CD4-positive, alpha-beta T cell (primary cell): Measurements from ENCODE around the gene MYL4. TPM values are rescaled to one million over a fixed set of nuclear protein-coding genes. Genes with fewer than 3 reads are reported as not detected.

Experiments
- ATAC-seq: fragments of 200-7000 bp; cut with Tn5 transposase; one replicate; pipeline ENCODE4 v1.10.0; 2022; ENCODE audit warnings: mild to moderate bottlenecking; ENCODE audit not compliant: poor library complexity
- CTCF ChIA-PET: fragments of 350-600 bp; sonication (Branson Sonifier 250); formaldehyde crosslinking; loops from one replicate; lab custom pipeline; 2021; ENCODE audit warnings: antibody characterized with exemption, inconsistent platforms; lab: Charles Lee
- POLR2A ChIA-PET: fragments of 350-600 bp; sonication (Branson Sonifier 250); formaldehyde crosslinking; loops from one replicate; lab custom pipeline; 2021; ENCODE audit warnings: antibody characterized with exemption, inconsistent platforms; lab: Charles Lee
- DNase-seq, 14 experiments: peaks; one replicate each; pipeline ENCODE4 v3.0.0-alpha.2; 2013 to 2020; ENCODE audit warnings: mixed read lengths in 2 of 14
- H3K27ac ChIP-seq, 2 donors: one replicate each; pipeline versions ENCODE4 v1.5.1 to v1.7.0; 2013; ENCODE audit warnings: low read length in 2 of 2, low read depth in 1 of 2, mild to moderate bottlenecking in 1 of 2
- H3K27me3 ChIP-seq, 2 experiments: 1 replicate in 1 of 2; 2 replicates in 1 of 2; pipeline versions ENCODE4 v1.6.1 to v1.7.0; 2013; ENCODE audit warnings: low read length in 2 of 2, control low read depth in 1 of 2, mild to moderate bottlenecking in 1 of 2, moderate library complexity in 1 of 2; ENCODE audit not compliant: insufficient read depth in 2 of 2, control insufficient read depth in 1 of 2
- H3K36me3 ChIP-seq: one replicate; pipeline ENCODE4 v1.6.1; 2013; ENCODE audit warnings: low read length, control low read depth; ENCODE audit not compliant: insufficient read depth
- H3K4me1 ChIP-seq: one replicate; pipeline ENCODE4 v1.6.1; 2013; ENCODE audit warnings: low read length, control low read depth; ENCODE audit not compliant: insufficient read depth
- H3K4me3 ChIP-seq: one replicate; pipeline ENCODE4 v1.5.1; 2013; ENCODE audit warnings: mild to moderate bottlenecking, low read length, moderate library complexity
- H3K9me3 ChIP-seq, 2 experiments: 1 replicate in 1 of 2; 2 replicates in 1 of 2; pipeline versions ENCODE4 v1.6.1 to v1.7.0; 2013; ENCODE audit warnings: low read length in 2 of 2, mild to moderate bottlenecking in 2 of 2, control low read depth in 1 of 2, moderate library complexity in 1 of 2; ENCODE audit not compliant: control insufficient read depth in 1 of 2, insufficient read depth in 1 of 2
- H3K27ac Mint-ChIP-seq: one replicate; pipeline ENCODE4 v1.8.0; 2020; ENCODE audit warnings: mixed read lengths
- H3K27me3 Mint-ChIP-seq: one replicate; pipeline ENCODE4 v1.8.0; 2021; ENCODE audit warnings: mixed read lengths
- H3K36me3 Mint-ChIP-seq: one replicate; pipeline ENCODE4 v1.8.0; 2021; ENCODE audit warnings: low read depth, mixed read lengths
- H3K4me1 Mint-ChIP-seq: one replicate; pipeline ENCODE4 v1.8.0; 2021; ENCODE audit warnings: low read depth, mixed read lengths
- H3K4me3 Mint-ChIP-seq: one replicate; pipeline ENCODE4 v1.8.0; 2020; ENCODE audit warnings: mild to moderate bottlenecking, mixed read lengths
- H3K9me3 Mint-ChIP-seq: one replicate; pipeline ENCODE4 v1.8.0; 2020; ENCODE audit warnings: mixed read lengths
- intact Hi-C, 2 experiments: fragments of 100-400 bp; cut with DNase I in 1 of 2; cut with micrococcal nuclease in 1 of 2; formaldehyde crosslinking; loops; one replicate each; pipeline versions ENCODE4 v1.15.1 to v1.9.0; 2023 to 2025; cut with DNase I, micrococcal nuclease
- polyA plus RNA-seq, 2 donors: library from polyadenylated mRNA; unstranded; fragments of 120-200 nt; gene quantifications; one replicate each; pipeline ENCODE4 v1.2.1, GENCODE V29; 2013
- total RNA-seq, 174 experiments: library from RNA in 2 of 174; stranded (reverse) in 2 of 174; gene quantifications; one replicate each; pipeline ENCODE4 v1.2.3 and lab custom pipeline; 2021 to 2026
- TF ChIP-seq, protein P1 (sequence below): fragments of 200-600 bp; IDR thresholded peaks from one replicate; pipeline ENCODE4 v1.8.0; 2022; ENCODE audit warnings: antibody characterized with exemption, mild to moderate bottlenecking

MYL4 gene
- total RNA-seq (not detected), total RNA-seq (lab: John Stamatoyannopoulos, UW) (0 to 0.19 (median 0) reads per million in 172 experiments)
- polyA plus RNA-seq (2013, experiment 1 of 2), result not detected
- polyA plus RNA-seq (2013, experiment 2 of 2), result 36.5 TPM

DNA sequence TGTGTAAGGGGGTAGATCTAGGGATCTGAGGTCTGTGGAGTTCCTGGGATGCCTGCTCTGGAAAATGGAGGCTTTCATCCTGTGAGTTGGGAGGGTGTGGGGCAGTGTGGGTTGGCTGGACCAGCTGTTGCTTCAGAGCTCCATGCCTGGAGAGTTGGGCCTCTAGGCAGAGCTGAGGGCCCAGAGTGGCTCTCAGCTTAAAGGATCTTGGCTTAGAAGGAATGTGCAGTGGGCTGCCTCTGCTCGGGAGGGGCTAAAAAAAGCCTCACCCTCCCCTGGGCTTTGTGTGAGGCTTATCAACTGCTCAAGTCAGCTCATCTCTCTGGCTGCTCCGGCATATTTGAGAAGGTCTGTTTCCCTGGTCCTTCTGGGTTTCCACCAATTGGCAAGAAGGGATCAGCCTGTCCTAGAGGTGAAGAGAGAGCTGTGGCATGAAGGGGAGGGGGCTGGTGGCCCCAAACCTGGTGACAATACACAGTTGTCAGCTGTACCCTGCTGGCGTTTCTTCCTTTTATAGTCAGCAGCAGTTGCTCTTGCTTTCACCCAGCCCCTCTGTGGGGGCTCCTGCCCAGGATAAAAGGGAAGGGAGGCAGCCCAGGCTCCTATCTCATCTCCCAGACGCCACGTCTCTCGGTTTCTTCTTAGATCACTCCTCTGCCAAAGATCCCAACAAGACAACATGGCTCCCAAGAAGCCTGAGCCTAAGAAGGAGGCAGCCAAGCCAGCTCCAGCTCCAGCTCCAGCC, at the start of gene MYL4:
TSS of gene MYL4 (plus strand) at position 605 of the 745 bp plus-strand sequence. CDS start at position 680, 75 bp downstream.
- no peak within 1 kb of the TSS for H3K4me3 ChIP-seq
- TF ChIP-seq, protein P1, sequence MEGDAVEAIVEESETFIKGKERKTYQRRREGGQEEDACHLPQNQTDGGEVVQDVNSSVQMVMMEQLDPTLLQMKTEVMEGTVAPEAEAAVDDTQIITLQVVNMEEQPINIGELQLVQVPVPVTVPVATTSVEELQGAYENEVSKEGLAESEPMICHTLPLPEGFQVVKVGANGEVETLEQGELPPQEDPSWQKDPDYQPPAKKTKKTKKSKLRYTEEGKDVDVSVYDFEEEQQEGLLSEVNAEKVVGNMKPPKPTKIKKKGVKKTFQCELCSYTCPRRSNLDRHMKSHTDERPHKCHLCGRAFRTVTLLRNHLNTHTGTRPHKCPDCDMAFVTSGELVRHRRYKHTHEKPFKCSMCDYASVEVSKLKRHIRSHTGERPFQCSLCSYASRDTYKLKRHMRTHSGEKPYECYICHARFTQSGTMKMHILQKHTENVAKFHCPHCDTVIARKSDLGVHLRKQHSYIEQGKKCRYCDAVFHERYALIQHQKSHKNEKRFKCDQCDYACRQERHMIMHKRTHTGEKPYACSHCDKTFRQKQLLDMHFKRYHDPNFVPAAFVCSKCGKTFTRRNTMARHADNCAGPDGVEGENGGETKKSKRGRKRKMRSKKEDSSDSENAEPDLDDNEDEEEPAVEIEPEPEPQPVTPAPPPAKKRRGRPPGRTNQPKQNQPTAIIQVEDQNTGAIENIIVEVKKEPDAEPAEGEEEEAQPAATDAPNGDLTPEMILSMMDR, result no peak
- peaks cover 47% of the 10 kb centered on the region for H3K4me1 ChIP-seq
- CTCF ChIA-PET, result no interaction called here
- no peaks in the 10 kb centered on the region for H3K36me3 ChIP-seq
- H3K9me3 Mint-ChIP-seq, result no peaks in the 10 kb centered on the region
- H3K27ac Mint-ChIP-seq, result no peak within 1 kb of the TSS
- no peaks in the 10 kb centered on the region for H3K9me3 ChIP-seq
- intact Hi-C loops, result no loop called here
- ATAC-seq (no peak), DNase-seq (no peak)
- POLR2A ChIA-PET, result no interaction called here
- no peak within 1 kb of the TSS for H3K27ac ChIP-seq
- peaks cover 3% of the 10 kb centered on the region for H3K27me3 Mint-ChIP-seq
- H3K4me3 Mint-ChIP-seq, result no peak within 1 kb of the TSS
- no peaks in the 10 kb centered on the region for H3K27me3 ChIP-seq
- no peaks in the 10 kb centered on the region for H3K36me3 Mint-ChIP-seq
- peaks cover 39% of the 10 kb centered on the region for H3K4me1 Mint-ChIP-seq

DNA sequence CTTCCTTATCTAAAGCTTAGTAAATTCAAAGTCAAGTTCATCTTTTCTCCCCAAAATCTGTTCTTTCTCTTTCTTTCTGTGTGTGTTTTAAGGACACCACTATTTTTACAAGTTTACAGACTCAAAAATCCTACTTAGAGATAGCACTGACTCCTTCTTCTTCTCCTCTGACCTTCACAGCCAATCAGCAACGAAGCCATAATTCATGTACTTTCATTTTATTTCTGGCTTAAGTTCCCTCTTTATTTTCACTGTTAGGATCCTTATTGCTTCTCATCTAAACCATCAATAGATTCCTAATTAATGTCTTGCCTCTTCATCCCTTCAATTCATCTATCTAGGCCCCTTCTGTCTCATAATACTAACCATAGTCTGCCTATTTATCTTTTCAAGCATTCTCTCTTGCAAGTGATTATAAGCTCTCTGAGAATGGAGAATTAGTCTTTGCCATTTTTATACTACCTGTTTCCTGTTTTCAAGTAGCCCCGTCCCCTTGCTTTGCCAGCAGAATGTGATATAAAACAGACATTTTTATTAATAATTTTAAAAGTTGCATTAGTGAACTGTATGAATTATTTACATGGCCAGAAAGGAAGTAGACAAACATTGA, 47.0 kb upstream of the MYL4 start:
- H3K36me3 Mint-ChIP-seq, result peaks cover 86% of the 10 kb centered on the region
- Histone ChIP-seq H3K27ac (no peak overlapping the region), H3K4me1 (no peaks in the 10 kb centered on the region), H3K36me3 (peaks cover 38% of the 10 kb centered on the region), H3K27me3 (no peaks in the 10 kb centered on the region), H3K9me3 (no peaks in the 10 kb centered on the region), H3K4me3 (no peak overlapping the region)
- peak overlapping the region; percentile 50 for H3K27ac Mint-ChIP-seq
- TF ChIP-seq, protein P1, result no peak
- no peak for DNase-seq
- no peak for ATAC-seq
- intact Hi-C loops, result no loop called here
- ChIA-PET CTCF (no interaction called here), POLR2A (no interaction called here)
- peak overlapping the region; percentile 18 for H3K4me3 Mint-ChIP-seq
- H3K9me3 Mint-ChIP-seq, result no peaks in the 10 kb centered on the region
- peaks cover 29% of the 10 kb centered on the region for H3K4me1 Mint-ChIP-seq
- H3K27me3 Mint-ChIP-seq, result no peaks in the 10 kb centered on the region

DNA sequence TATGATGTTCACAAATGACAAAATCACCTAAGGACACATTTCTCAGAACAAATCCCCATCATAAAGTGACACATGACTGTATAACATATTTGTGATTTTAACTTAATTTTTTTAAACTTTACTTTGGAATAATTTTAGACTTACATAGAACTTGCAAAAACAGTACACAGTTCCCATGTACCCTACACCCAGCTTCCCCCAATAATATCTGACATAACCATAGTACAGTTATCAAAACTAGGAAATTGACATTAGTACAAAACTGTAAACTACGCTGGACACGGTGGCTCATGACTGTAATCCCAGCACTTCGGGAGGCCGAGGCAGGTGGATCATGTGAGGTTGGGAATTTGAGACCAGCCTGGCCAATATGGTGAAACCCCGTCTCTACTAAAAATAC, 44.9 kb upstream of the MYL4 start:
- Mint-ChIP-seq H3K9me3 (no peaks in the 10 kb centered on the region), H3K36me3 (peaks cover 86% of the 10 kb centered on the region), H3K27me3 (no peaks in the 10 kb centered on the region), H3K27ac (peak overlapping the region; percentile 28), H3K4me3 (no peak overlapping the region), H3K4me1 (peaks cover 29% of the 10 kb centered on the region)
- TF ChIP-seq, protein P1, result no peak
- Histone ChIP-seq H3K4me1 (peaks cover 4% of the 10 kb centered on the region), H3K9me3 (no peaks in the 10 kb centered on the region), H3K27ac (no peak overlapping the region), H3K27me3 (no peaks in the 10 kb centered on the region), H3K4me3 (no peak overlapping the region), H3K36me3 (peaks cover 55% of the 10 kb centered on the region)
- ChIA-PET CTCF (interaction anchor here (0.5 kb wide), 1 partner anchor 15 kb away, joined by 3 read pairs; no protein-coding TSS in a partner anchor), POLR2A (no interaction called here)
- intact Hi-C loops, result no loop called here
- no peak for DNase-seq
- ATAC-seq, result no peak
